ENCODE results near the gene NRARP. TPM values are rescaled to one million over a fixed set of nuclear protein-coding genes. Genes with fewer than 3 reads are reported as not detected.

The NRARP gene
- total and polyA plus RNA-seq, 2 of the 8 experiments (the other 6 are each of a cell fraction or from before 2014, with no cell fraction given) = 32.5 to 37.2 TPM

DNA sequence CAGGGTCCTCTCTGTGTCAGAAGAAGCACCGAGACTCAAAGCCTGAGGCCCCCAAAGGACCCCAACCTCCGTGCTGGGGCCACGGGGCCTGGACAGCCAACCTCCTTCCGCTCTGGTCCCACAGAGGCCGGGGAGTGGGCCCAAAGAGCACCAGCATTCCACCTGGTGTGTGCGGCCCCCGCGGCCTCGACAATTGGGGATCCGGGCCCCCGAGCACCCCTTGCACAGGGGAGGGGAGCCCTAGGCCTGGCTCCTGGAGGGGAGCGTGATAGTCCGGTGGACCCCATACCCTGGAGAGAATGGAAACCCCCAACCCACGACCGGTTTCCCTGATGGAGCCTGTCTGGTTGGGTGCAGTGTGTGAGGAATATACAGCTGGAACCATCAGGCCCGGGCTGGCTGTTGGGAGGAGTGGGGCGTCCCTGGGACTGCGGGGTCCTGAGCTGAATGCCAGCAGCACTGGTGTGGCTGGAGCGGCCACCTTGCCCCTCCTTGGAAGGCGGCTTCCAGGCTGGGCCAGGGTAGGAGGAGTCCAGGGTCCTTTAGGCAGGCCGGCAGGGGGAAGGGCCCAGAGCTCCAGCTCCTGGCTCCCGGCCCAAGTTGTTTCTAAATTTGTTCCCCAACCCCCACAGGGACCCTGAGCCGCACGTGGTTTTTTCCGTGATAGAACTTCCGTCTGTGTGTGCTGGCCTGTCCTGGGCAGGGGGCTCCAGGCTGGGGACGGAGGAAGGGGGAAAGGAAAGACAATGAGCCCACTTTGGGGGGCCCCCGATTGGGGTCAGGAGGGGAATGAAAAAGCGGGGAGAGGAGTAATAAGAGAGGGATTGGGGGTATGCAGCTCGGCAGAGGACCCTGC, 25.4 kb downstream of the NRARP start (continued):
- TF ChIP-seq RFX5 (IDR thresholded peaks at IDR 0.05; ENCODE audit: borderline replicate concordance, low read depth, low read length) (no peak), ZNF274 (IDR thresholded peaks at IDR 0.05; ENCODE audit: borderline replicate concordance, extremely low read depth, low read length) (no peak), CHD1 (IDR thresholded peaks at IDR 0.05; ENCODE audit: low read depth, low read length) (no peak), RBBP5 (IDR thresholded peaks at IDR 0.05; ENCODE audit: borderline replicate concordance, low read depth, low read length) (peak; percentile 68; the same call in 1 of the 2 replicates), BCL11A (IDR thresholded peaks at IDR 0.05; ENCODE audit: low read depth in 2 of 2, low read length in 2 of 2) (no peak), MAFK (IDR thresholded peaks at IDR 0.05; ENCODE audit: low read depth, low read length) (no peak), CREB1 (IDR thresholded peaks at IDR 0.05) (no peak), NRF1 (IDR thresholded peaks at IDR 0.05; ENCODE audit: low read depth, low read length) (no peak), CEBPB (IDR thresholded peaks at IDR 0.05; ENCODE audit: low read depth, low read length) (no peak), E2F6 (IDR thresholded peaks at IDR 0.05) (0 out of 2 replicates have a peak, but pooled peaks have one; percentile 5), CTBP2 (IDR thresholded peaks at IDR 0.05; ENCODE audit: borderline replicate concordance, insufficient read depth, insufficient read length, low read length) (peak; percentile 27), JUN (IDR thresholded peaks at IDR 0.05; ENCODE audit: low read depth, low read length) (no peak)
